GM23338 (cell line): ENCODE measurements around the gene ADGRD1. TPM values are rescaled to one million over a fixed set of nuclear protein-coding genes. Genes with fewer than 3 reads are reported as not detected.
"Not testable (repeated sequence)": the region's sequence is repeated elsewhere in the genome, so short reads cannot be mapped to it uniquely, and the experiment has no call there.

ENCODE experiments used
- ATAC-seq: fragments of 200-7000 bp; cut with Tn5 transposase; 3 replicates; pipeline ENCODE4 v1.9.1; 2020
- DNase-seq: peaks from one replicate; pipeline ENCODE4 v3.0.0-alpha.2; 2015; ENCODE audit warnings: low spot score
- H2AFZ ChIP-seq: fragments of 200-600 bp; sonication (generic); 2 replicates; pipeline ENCODE4 v1.8.0; 2016; ENCODE audit warnings: antibody characterized with exemption, mild to moderate bottlenecking, moderate library complexity
- H3F3A ChIP-seq: fragments of 200-600 bp; sonication (generic); replicated peaks from 2 replicates; pipeline ENCODE4 v1.8.0; 2017; ENCODE audit warnings: antibody characterized with exemption, mixed run types, low read depth
- H3K27ac ChIP-seq: fragments of 200-600 bp; sonication (generic); 2 replicates; pipeline ENCODE4 v1.6.1; 2016; ENCODE audit warnings: low read depth
- H3K27me3 ChIP-seq: fragments of 200-600 bp; sonication (generic); 2 replicates; pipeline ENCODE4 v1.8.0; 2016; ENCODE audit warnings: mild to moderate bottlenecking, mixed run types, moderate library complexity; ENCODE audit not compliant: insufficient read depth
- H3K36me3 ChIP-seq: fragments of 200-600 bp; sonication (generic); 2 replicates; pipeline ENCODE4 v1.8.0; 2016; ENCODE audit warnings: mild to moderate bottlenecking; ENCODE audit not compliant: insufficient read depth
- H3K4me1 ChIP-seq: fragments of 200-600 bp; sonication (generic); 2 replicates; pipeline ENCODE4 v1.8.0; 2016; ENCODE audit warnings: mild to moderate bottlenecking, moderate library complexity; ENCODE audit not compliant: insufficient read depth
- H3K4me2 ChIP-seq: fragments of 200-600 bp; sonication (generic); 2 replicates; pipeline ENCODE4 v1.7.1; 2017; ENCODE audit warnings: mixed run types
- H3K4me3 ChIP-seq: fragments of 200-600 bp; sonication (generic); 2 replicates; pipeline ENCODE4 v1.6.1; 2016; ENCODE audit warnings: mixed run types
- H3K79me2 ChIP-seq: fragments of 200-600 bp; sonication (generic); replicated peaks from 2 replicates; pipeline ENCODE4 v1.8.0; 2017; ENCODE audit warnings: mild to moderate bottlenecking; ENCODE audit not compliant: insufficient read depth
- H3K9me2 ChIP-seq: fragments of 200-600 bp; sonication (generic); 2 replicates; pipeline ENCODE4 v1.8.0; 2017; ENCODE audit not compliant: insufficient read depth
- H4K20me1 ChIP-seq: fragments of 200-600 bp; sonication (generic); replicated peaks from 2 replicates; pipeline ENCODE4 v1.8.0; 2017; ENCODE audit warnings: mild to moderate bottlenecking; ENCODE audit not compliant: insufficient read depth
- H3K27ac Mint-ChIP-seq: 2 replicates; pipeline ENCODE4 v1.8.0; 2020; ENCODE audit warnings: inconsistent platforms, mild to moderate bottlenecking, moderate library complexity, mixed read lengths
- H3K27me3 Mint-ChIP-seq: 3 replicates; pipeline ENCODE4 v1.8.0; 2022; ENCODE audit warnings: low read depth, mild to moderate bottlenecking, moderate library complexity, mixed read lengths, inconsistent platforms; ENCODE audit not compliant: insufficient read depth, poor library complexity
- H3K36me3 Mint-ChIP-seq: 3 replicates; pipeline ENCODE4 v1.8.0; 2021; ENCODE audit warnings: low read depth, mild to moderate bottlenecking, inconsistent platforms, moderate library complexity, mixed read lengths
- H3K4me1 Mint-ChIP-seq: 3 replicates; pipeline ENCODE4 v1.8.0; 2020; ENCODE audit warnings: mild to moderate bottlenecking, inconsistent platforms, mixed read lengths
- H3K4me3 Mint-ChIP-seq: 3 replicates; pipeline ENCODE4 v1.8.0; 2021; ENCODE audit warnings: moderate library complexity, mild to moderate bottlenecking, inconsistent platforms, mixed read lengths
- H3K9me3 Mint-ChIP-seq: 3 replicates; pipeline ENCODE4 v1.8.0; 2020; ENCODE audit warnings: moderate library complexity, mild to moderate bottlenecking, inconsistent platforms, mixed read lengths
- CREB1 ChIP-seq: fragments of 250-450 bp; sonication (Bioruptor Pico); IDR thresholded peaks from 2 replicates; pipeline ENCODE4 v1.5.0; 2020; ENCODE audit warnings: low read depth, mild to moderate bottlenecking, moderate library complexity
- EZH2 ChIP-seq: fragments of 200-600 bp; sonication (generic); IDR thresholded peaks from one replicate; pipeline ENCODE4 v1.8.0; 2017; ENCODE audit warnings: antibody characterized with exemption, mild to moderate bottlenecking, low read depth; ENCODE audit not compliant: unreplicated experiment
- JUNB ChIP-seq: IDR thresholded peaks from one replicate; pipeline ENCODE4 v1.6.1; 2016; ENCODE audit warnings: antibody characterized with exemption; ENCODE audit not compliant: unreplicated experiment
- POLR2AphosphoS5 ChIP-seq: IDR thresholded peaks from 2 replicates; pipeline ENCODE4 v1.6.1; 2016; ENCODE audit warnings: antibody characterized with exemption, low read depth
- STAT1 ChIP-seq: IDR thresholded peaks from one replicate; pipeline ENCODE4 v1.6.1; 2016; ENCODE audit warnings: antibody characterized with exemption; ENCODE audit not compliant: unreplicated experiment
- polyA plus RNA-seq: library from polyadenylated mRNA; unstranded; fragments of >200 nt; fragmentation: Nextera tagmentation; extraction: Ambion mirVana; gene quantifications from 2 replicates; pipeline ENCODE4 v1.2.1, GENCODE V29; 2016
- total RNA-seq: library from RNA; depleted of rRNA; stranded (reverse); fragments of >200 nt; shearing (Covaris generic); gene quantifications from 2 replicates; pipeline ENCODE4 v1.2.3, GENCODE V29; 2014
- TF ChIP-seq, protein P1 (sequence below), 2 experiments: fragments of 200-600 bp in 1 of 2; sonication (generic) in 1 of 2; conservative IDR thresholded peaks; 2 replicates each; pipeline versions ENCODE4 v1.5.1 to v1.6.1; 2016 to 2017; ENCODE audit warnings: antibody characterized with exemption in 2 of 2, low read depth in 2 of 2, mild to moderate bottlenecking in 2 of 2, moderate library complexity in 1 of 2
- TF ChIP-seq, protein P2 (sequence below): IDR thresholded peaks from one replicate; pipeline ENCODE4 v1.6.1; 2018; ENCODE audit warnings: antibody characterized with exemption; ENCODE audit not compliant: unreplicated experiment

The ADGRD1 gene
- total and polyA plus RNA-seq, 2 experiments from 2014 or later: 1.4 TPM; not detected in 1

DNA sequence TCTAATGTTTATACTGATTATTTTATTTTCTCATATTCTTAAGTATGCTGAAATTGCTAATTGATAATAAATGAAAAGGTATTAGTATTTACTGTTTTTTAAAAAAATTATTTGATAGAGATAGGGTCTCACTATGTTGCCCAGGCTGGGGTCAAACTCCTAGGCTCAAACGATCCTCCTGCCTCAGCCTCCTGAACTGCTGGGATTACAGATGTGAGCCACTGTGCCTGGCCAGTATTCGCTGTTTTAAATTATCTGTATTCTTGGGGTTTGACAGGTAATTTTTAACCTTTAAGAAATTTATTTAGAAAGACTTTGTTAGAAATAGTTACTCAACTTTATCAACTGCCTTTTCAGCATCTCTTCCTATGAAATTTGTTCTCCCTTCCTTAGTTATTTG lies 49.6 kb upstream of the ADGRD1 start:
- no peaks in the 10 kb centered on the region for H3K27me3 ChIP-seq
- no peaks in the 10 kb centered on the region for H3K36me3 Mint-ChIP-seq
- no peak overlapping the region for H3K4me3 Mint-ChIP-seq
- H3K4me1 ChIP-seq: no peaks in the 10 kb centered on the region
- no peaks in the 10 kb centered on the region for H3K9me3 Mint-ChIP-seq
- H3F3A ChIP-seq: no peaks in the 10 kb centered on the region
- no peak overlapping the region for H3K27ac Mint-ChIP-seq
- peaks cover 3% of the 10 kb centered on the region for H3K27me3 Mint-ChIP-seq
- H3K36me3 ChIP-seq: no peaks in the 10 kb centered on the region
- H3K79me2 ChIP-seq: no peaks in the 10 kb centered on the region
- no peaks in the 10 kb centered on the region for H3K4me1 Mint-ChIP-seq
- no peak for ATAC-seq
- H3K9me2 ChIP-seq: no peaks in the 10 kb centered on the region
- DNase-seq: no peak
- H4K20me1 ChIP-seq: no peaks in the 10 kb centered on the region
- H2AFZ ChIP-seq: no peak overlapping the region
- H3K4me3 ChIP-seq: no peak overlapping the region
- H3K27ac ChIP-seq: no peak overlapping the region
- H3K4me2 ChIP-seq: no peak overlapping the region
- TF ChIP-seq JUNB (no peak), EZH2 (no peak), POLR2AphosphoS5 (no peak), STAT1 (no peak), CREB1 (CRISPR knock-in tag) (no peak)
- TF ChIP-seq, protein P1, sequence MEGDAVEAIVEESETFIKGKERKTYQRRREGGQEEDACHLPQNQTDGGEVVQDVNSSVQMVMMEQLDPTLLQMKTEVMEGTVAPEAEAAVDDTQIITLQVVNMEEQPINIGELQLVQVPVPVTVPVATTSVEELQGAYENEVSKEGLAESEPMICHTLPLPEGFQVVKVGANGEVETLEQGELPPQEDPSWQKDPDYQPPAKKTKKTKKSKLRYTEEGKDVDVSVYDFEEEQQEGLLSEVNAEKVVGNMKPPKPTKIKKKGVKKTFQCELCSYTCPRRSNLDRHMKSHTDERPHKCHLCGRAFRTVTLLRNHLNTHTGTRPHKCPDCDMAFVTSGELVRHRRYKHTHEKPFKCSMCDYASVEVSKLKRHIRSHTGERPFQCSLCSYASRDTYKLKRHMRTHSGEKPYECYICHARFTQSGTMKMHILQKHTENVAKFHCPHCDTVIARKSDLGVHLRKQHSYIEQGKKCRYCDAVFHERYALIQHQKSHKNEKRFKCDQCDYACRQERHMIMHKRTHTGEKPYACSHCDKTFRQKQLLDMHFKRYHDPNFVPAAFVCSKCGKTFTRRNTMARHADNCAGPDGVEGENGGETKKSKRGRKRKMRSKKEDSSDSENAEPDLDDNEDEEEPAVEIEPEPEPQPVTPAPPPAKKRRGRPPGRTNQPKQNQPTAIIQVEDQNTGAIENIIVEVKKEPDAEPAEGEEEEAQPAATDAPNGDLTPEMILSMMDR (conservative IDR thresholded peaks at IDR 0.05; ENCODE audit: low read depth in 2 of 2): no peak
- TF ChIP-seq, protein P2, sequence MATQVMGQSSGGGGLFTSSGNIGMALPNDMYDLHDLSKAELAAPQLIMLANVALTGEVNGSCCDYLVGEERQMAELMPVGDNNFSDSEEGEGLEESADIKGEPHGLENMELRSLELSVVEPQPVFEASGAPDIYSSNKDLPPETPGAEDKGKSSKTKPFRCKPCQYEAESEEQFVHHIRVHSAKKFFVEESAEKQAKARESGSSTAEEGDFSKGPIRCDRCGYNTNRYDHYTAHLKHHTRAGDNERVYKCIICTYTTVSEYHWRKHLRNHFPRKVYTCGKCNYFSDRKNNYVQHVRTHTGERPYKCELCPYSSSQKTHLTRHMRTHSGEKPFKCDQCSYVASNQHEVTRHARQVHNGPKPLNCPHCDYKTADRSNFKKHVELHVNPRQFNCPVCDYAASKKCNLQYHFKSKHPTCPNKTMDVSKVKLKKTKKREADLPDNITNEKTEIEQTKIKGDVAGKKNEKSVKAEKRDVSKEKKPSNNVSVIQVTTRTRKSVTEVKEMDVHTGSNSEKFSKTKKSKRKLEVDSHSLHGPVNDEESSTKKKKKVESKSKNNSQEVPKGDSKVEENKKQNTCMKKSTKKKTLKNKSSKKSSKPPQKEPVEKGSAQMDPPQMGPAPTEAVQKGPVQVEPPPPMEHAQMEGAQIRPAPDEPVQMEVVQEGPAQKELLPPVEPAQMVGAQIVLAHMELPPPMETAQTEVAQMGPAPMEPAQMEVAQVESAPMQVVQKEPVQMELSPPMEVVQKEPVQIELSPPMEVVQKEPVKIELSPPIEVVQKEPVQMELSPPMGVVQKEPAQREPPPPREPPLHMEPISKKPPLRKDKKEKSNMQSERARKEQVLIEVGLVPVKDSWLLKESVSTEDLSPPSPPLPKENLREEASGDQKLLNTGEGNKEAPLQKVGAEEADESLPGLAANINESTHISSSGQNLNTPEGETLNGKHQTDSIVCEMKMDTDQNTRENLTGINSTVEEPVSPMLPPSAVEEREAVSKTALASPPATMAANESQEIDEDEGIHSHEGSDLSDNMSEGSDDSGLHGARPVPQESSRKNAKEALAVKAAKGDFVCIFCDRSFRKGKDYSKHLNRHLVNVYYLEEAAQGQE: no peak

DNA sequence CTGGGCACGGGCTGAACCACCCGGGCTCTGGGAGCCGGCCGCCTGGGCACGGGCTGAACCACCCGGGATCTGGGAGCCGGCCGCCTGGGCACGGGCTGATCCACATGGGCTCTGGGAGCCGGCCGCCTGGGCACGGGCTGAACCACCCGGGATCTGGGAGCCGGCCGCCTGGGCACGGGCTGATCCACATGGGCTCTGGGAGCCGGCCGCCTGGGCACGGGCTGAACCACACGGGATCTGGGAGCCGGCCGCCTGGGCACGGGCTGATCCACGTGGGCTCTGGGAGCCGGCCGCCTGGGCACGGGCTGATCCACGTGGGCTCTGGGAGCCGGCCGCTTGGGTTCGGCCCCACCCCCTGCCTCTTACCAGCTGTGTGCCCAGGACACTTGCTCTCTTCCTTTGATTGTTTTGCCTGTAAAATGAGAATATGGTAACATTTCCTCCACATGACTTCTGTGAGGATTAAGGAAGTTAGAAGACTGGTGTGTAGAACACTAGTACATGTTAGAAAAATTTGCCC lies 48.7 kb upstream of the ADGRD1 start:
- DNase-seq, H3K27me3 ChIP-seq, H3K36me3 ChIP-seq, H3K27ac ChIP-seq, H3K79me2 ChIP-seq, H4K20me1 ChIP-seq, H3K27me3 Mint-ChIP-seq, H3K4me2 ChIP-seq, H3K27ac Mint-ChIP-seq, H2AFZ ChIP-seq, H3K4me1 ChIP-seq, H3F3A ChIP-seq, H3K36me3 Mint-ChIP-seq, H3K4me1 Mint-ChIP-seq, H3K9me3 Mint-ChIP-seq, H3K9me2 ChIP-seq, H3K4me3 Mint-ChIP-seq, H3K4me3 ChIP-seq, ATAC-seq: not testable (repeated sequence)
